ENCODE data around the gene PITHD1.

Gene PITHD1

GRCh38 chr1:23793018-23793781, 15.0 kb downstream of the PITHD1 start:
- TF ChIP-seq USF1 (IDR thresholded peaks at IDR 0.05) (peak; percentile 80), FOXM1 (IDR thresholded peaks at IDR 0.05; ENCODE audit: borderline replicate concordance, low read depth) (no peak), ZBTB7A (IDR thresholded peaks at IDR 0.05; ENCODE audit: low read depth) (0 out of 2 replicates have a peak, but pooled peaks have one; percentile 33), RAD21 (IDR thresholded peaks at IDR 0.05; ENCODE audit: low read depth) (no peak)
- TF ChIP-seq, protein P1, sequence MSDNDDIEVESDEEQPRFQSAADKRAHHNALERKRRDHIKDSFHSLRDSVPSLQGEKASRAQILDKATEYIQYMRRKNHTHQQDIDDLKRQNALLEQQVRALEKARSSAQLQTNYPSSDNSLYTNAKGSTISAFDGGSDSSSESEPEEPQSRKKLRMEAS (IDR thresholded peaks at IDR 0.05) = peak; percentile 49; the same call in 1 of the 2 replicates

DNA sequence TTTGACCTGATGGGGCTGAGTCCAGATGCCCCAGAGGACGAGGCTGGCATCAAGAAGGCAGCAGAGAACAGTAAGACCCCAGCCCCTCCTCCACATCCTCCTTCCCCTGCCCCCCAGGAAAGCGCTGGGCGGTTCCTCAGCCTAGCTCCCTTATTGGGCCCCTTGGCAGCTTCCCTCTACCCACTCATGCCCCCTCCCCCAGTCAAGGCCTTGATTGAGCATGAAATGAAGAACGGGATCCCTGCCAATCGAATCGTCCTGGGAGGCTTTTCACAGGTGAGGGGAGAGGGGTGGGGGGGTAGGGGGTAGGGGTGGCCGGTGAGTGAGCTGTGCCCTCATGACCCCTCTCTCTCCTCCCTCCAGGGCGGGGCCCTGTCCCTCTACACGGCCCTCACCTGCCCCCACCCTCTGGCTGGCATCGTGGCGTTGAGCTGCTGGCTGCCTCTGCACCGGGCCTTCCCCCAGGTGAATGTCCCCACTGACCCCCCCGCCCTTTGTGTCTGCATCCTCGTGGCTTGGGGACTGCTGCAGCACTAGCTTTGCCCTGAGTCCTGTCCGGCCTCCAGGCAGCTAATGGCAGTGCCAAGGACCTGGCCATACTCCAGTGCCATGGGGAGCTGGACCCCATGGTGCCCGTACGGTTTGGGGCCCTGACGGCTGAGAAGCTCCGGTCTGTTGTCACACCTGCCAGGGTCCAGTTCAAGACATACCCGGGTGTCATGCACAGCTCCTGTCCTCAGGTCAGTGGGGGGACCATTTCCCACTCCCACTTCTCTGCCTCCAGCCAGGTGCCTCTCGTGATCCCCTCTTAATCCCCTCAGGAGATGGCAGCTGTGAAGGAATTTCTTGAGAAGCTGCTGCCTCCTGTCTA, 15.9 kb downstream of the PITHD1 start:
- no peak for TF ChIP-seq NFIC (IDR thresholded peaks at IDR 0.05)

DNA sequence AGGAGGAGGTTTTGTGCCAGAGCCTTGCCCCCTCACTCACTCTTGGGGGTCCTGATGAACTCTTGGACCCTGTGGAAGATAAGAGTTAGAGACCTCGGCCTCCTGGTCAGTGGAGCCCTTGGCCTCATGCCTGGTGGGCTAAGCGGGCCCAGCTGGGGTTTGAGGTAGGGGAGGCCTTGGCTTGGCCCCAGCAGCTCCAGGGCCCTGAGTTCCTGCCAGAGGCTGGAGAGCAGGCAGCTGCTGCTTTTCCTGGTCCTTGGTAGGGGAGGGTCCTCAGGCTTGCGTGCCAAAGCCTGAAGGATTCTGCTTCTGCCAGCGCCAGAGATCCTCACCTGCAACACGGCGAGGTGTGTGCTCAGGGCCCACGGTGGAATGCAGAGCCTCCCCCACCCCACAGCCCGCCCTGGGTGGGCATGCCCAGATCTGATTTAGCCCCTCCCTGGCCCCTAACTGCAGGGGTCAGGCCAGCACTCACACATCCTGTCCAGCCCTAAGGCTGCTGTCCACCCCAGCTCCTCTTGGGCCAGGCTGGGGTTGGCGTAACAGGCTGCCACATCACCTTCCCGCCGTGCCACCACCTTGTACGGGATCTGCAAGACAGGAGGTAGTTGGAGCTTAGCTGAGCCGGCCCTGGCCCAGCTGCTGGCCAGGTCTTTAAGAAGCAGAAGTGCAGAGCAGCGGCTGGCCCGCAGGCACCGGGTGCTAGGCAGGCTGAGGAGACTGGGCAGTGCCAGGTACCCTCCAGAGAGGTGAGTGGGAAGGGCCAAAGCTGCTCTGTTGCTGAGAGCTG, 17.7 kb downstream of the PITHD1 start:
- TF ChIP-seq CEBPB (IDR thresholded peaks at IDR 0.05) = no peak
- no peak for TF ChIP-seq FOXM1 (IDR thresholded peaks at IDR 0.05; ENCODE audit: borderline replicate concordance, low read depth)
- TF ChIP-seq TEAD4 (IDR thresholded peaks at IDR 0.05) = no peak
- no peak for TF ChIP-seq EP300 (IDR thresholded peaks at IDR 0.05; ENCODE audit: borderline replicate concordance)
- no peak for TF ChIP-seq YY1 (IDR thresholded peaks at IDR 0.05; ENCODE audit: low read depth)
- TF ChIP-seq CREB1 (IDR thresholded peaks at IDR 0.05; ENCODE audit: low read depth) = no peak
- TF ChIP-seq, protein P2, sequence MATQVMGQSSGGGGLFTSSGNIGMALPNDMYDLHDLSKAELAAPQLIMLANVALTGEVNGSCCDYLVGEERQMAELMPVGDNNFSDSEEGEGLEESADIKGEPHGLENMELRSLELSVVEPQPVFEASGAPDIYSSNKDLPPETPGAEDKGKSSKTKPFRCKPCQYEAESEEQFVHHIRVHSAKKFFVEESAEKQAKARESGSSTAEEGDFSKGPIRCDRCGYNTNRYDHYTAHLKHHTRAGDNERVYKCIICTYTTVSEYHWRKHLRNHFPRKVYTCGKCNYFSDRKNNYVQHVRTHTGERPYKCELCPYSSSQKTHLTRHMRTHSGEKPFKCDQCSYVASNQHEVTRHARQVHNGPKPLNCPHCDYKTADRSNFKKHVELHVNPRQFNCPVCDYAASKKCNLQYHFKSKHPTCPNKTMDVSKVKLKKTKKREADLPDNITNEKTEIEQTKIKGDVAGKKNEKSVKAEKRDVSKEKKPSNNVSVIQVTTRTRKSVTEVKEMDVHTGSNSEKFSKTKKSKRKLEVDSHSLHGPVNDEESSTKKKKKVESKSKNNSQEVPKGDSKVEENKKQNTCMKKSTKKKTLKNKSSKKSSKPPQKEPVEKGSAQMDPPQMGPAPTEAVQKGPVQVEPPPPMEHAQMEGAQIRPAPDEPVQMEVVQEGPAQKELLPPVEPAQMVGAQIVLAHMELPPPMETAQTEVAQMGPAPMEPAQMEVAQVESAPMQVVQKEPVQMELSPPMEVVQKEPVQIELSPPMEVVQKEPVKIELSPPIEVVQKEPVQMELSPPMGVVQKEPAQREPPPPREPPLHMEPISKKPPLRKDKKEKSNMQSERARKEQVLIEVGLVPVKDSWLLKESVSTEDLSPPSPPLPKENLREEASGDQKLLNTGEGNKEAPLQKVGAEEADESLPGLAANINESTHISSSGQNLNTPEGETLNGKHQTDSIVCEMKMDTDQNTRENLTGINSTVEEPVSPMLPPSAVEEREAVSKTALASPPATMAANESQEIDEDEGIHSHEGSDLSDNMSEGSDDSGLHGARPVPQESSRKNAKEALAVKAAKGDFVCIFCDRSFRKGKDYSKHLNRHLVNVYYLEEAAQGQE (IDR thresholded peaks at IDR 0.05; ENCODE audit: low read depth) = no peak
- no peak for TF ChIP-seq TAF1 (IDR thresholded peaks at IDR 0.05; ENCODE audit: low read depth)
- TF ChIP-seq EGR1 (IDR thresholded peaks at IDR 0.05) = no peak
- TF ChIP-seq USF1 (IDR thresholded peaks at IDR 0.05) = no peak
- TF ChIP-seq, protein P1 (IDR thresholded peaks at IDR 0.05) = no peak
- no peak for TF ChIP-seq ZBTB7A (IDR thresholded peaks at IDR 0.05; ENCODE audit: low read depth)

- TF ChIP-seq USF1 (IDR thresholded peaks at IDR 0.05) (no peak), YY1 (IDR thresholded peaks at IDR 0.05; ENCODE audit: low read depth) (no peak), TAF1 (IDR thresholded peaks at IDR 0.05; ENCODE audit: low read depth) (no peak), EP300 (IDR thresholded peaks at IDR 0.05; ENCODE audit: borderline replicate concordance) (no peak), TCF12 (IDR thresholded peaks at IDR 0.05; ENCODE audit: low read depth) (no peak)
- TF ChIP-seq, protein P1 (IDR thresholded peaks at IDR 0.05) = no peak
- TF ChIP-seq, protein P2 (IDR thresholded peaks at IDR 0.05; ENCODE audit: low read depth) = no peak
These were observed 18.5 kb downstream of the PITHD1 start for GRCh38 chr1:23796466-23797271.

All from Ishikawa (cell line).